ENCODE measurements around the gene AXIN1.
"Not testable (repeated sequence)": the region's sequence is repeated elsewhere in the genome, so short reads cannot be mapped to it uniquely, and the experiment has no call there.

AXIN1 gene

GRCh38 chr16:369866-370436 is 17.4 kb upstream of the AXIN1 start:
- in situ Hi-C loops (cut with HindIII; ENCODE audit: low sequenced_read_pairs): no loop called here

GRCh38 chr16:369275-369865 is 16.8 kb upstream of the AXIN1 start:
- in situ Hi-C loops (cut with HindIII; ENCODE audit: low sequenced_read_pairs): no loop called here

GRCh38 chr16:368388-369158 is 16.1 kb upstream of the AXIN1 start:
- in situ Hi-C loops (cut with HindIII; ENCODE audit: low sequenced_read_pairs): no loop called here

GRCh38 chr16:367333-367903 is 14.9 kb upstream of the AXIN1 start:
- in situ Hi-C loops (cut with HindIII; ENCODE audit: low sequenced_read_pairs): no loop called here

DNA sequence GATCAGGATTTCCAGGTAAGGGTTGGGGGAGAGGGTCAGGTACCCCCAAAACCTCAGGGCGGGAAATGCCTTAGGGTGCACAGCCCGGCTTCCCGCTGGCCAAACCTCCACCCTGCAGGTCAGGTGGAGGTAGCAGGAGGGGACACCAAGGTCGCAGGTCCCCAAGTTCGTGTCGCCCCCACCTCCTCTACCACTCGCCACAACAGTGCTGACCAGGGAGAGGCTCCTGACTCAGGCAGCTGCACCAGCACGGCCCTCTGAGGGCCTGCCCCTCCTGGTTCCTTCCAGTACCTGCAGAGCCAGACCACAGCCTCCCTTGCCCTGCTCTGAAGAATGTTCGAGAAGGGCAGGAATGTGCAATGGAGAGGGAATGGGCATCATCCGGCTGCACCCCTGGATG is 14.0 kb upstream of the AXIN1 start:
- in situ Hi-C loops (cut with HindIII; ENCODE audit: low sequenced_read_pairs): no loop called here

DNA sequence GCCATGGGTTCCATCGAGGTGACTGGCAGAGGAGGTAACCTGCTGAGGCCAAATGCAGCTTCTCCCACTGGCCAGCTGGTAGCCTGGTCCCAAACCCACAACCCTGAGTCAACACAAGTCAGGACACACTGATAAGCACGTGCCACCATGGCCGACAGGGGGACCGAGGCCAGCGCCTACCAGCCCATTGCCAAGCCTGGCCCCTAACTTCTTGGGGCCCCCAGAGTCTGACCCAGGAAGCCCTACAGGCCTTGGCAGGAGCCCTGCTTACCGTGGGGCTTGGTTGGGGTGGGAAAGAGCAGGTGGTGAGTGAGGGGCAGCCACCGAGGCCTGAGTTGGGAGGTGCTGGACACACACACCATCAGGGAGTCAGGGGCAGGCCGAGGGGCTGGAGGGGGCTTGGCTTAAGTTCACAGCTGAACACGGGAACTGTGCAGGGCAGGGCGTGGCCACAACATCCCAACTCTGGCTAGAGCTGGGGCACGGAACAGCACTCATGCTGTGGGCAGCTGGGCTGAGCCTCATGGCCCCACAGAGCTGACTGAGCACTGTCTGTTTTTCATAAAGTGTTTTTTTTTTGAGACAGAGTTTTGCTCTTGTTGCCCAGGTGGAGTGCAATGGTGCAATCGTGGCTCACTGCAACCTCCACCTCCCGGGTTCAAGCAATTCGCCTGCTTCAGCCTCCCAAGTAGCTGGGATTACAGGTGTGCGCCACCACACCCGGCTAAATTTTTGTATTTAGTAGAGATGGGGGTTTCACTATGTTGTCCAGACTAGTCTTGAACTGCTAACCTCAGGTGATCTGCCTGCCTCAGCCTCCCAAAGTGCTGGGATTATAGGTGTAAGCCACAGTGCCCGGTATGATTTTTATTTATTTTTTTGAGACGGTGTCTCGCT is 12.3 kb upstream of the AXIN1 start:
- in situ Hi-C loops (cut with HindIII; ENCODE audit: low sequenced_read_pairs): no loop called here

DNA sequence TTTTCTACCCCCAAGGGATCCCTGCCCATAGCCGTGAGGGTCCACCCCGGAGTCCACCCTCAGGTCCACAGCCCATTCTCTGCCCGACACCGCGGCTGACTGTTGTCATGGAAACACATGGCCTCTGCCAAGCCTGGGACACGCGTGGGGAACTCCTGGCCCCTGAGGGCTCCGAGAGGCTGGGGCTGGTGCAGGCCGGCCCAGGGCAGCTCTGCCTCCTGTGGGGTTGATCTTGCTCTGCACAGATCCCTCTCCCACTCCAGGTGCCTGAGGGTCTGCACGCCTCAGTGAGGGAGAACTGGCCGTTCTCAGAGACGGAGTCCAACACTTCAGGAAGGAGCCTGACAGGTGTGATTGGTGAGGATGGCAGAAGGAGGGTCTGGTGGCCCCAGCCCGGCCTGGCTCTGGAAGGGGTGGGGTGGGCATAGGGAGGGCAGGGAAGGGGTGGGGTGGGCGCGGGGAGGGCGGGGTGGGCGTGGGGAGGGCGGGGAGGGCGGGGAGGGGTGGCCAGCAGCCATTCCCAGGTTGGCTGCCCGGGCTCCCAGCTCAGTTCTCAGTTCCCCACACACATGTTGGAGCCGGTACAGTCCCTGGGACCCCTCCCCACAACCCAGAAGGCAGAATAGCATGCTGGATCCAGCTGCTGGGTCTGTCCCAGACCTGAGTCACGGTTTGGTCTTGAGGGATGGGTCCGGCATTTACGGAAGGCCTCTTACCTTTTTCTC is 11.4 kb upstream of the AXIN1 start:
- in situ Hi-C loops (cut with HindIII; ENCODE audit: low sequenced_read_pairs): no loop called here

- in situ Hi-C loops (cut with HindIII; ENCODE audit: low sequenced_read_pairs): no loop called here
Observed at GRCh38 chr16:363110-363765, 10.7 kb upstream of the AXIN1 start.

GRCh38 chr16:362702-362999 is 10.1 kb upstream of the AXIN1 start:
- in situ Hi-C loops (cut with HindIII; ENCODE audit: low sequenced_read_pairs): not testable (repeated sequence)

- in situ Hi-C loops (cut with HindIII; ENCODE audit: low sequenced_read_pairs): no loop called here
Observed at GRCh38 chr16:361872-362701, 9.6 kb upstream of the AXIN1 start.

- in situ Hi-C loops (cut with HindIII; ENCODE audit: low sequenced_read_pairs): no loop called here
Observed at GRCh38 chr16:361341-361871, 8.9 kb upstream of the AXIN1 start.

DNA sequence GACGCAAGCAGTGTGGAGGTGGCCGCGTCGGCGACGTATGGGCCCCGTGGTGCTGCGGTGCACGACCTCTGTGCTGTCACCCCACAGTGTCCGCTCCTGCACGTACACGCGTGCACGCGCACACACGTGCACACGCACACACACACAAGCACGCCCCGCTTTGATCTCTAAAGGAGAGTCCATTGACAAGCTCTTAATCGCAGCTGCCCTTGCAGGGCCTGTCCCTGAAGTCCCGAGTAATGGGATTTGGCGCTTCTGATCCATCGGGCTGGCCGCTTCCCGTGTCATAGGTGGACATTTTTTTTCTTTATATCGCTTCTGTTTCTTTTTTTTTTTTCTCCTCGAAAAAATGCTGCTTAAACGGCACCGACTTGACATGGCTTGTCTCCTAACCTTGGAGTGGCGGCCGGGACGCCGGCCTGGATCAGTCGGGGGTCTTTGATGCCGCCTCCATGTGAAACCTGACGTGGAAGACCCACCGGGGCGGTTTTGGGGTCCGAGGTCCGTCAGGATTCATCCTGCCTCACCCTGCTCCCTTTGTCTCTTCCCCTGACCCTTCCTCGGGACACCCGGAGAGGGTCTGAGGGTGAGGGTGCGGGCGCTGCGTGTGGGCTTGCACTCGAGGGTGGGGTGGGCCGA is 8.3 kb upstream of the AXIN1 start:
- in situ Hi-C loops (cut with HindIII; ENCODE audit: low sequenced_read_pairs): no loop called here

DNA sequence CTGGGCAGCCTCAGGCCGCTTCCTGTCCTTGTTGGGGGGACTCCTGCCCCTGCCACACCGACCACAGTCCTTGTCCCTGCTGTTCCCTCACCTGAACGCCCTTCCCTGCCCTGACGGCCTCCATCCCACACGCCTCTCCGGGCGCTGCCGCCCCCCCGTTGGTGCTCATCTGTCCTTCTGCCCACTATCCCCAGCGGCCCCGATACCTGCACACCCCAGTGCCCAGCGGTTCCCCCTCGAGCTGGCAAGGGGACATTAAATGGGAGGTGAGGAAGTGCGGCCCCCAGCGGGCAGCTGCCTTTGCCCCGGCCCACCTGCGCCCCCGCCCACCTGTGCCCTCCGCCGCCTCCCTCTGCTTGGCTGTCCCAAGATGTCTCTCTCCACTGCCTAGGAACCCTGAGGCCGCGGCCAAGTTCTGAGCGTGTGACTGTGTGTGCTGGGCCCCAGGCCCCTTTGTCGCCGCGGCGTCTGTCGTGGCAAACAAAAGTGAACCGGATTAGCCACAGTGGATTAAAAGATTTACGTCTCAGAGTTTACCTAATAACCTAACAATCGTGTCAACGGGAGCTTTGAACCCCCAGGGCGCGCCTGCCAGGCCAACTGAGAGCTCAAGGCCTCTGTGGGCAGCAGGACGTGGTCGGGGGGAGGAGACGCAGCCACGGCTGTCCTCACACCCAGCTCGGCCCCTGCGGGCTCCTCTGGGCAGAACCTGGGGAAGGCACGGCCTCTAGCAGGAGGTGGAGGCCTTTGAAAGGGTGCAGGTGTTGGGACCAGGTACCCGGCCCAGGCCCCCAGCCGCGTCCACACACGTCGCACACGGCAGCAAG is 7.6 kb upstream of the AXIN1 start:
- in situ Hi-C loops (cut with HindIII; ENCODE audit: low sequenced_read_pairs): no loop called here

DNA sequence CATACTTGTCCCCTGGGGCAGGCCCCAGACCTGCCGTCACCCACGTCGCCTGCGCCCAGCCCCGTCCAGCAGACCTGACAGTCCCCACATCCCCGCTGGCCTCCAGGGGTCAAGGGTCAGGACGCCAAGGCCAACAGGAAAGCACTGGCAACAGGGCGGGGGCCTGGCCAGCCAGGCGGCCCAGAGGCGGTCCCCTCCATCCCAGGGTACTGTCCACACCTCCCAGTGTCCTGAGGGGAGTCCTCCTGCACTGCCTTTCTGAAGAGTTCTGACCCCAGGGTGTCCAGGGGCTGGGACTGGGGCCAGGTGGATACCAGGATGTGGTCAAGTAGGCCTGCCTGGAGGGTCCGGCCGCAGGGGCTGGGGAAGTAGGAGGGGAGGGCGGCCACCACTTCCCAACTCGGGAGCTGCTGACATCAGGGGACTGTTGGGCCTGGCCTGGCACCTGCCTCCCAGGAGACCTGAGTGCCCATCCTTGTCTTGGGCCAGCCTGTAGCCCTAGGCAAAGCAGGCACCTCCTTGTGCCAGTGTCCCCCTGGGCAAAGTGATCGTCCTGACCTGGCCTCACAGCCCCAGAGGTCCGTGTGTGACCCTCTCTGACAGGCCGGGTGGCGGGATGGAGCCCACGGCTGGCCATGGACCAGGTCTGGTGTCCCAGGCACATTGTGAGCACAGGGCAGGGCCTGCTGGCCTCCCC is 6.7 kb upstream of the AXIN1 start:
- in situ Hi-C loops (cut with HindIII; ENCODE audit: low sequenced_read_pairs): no loop called here

DNA sequence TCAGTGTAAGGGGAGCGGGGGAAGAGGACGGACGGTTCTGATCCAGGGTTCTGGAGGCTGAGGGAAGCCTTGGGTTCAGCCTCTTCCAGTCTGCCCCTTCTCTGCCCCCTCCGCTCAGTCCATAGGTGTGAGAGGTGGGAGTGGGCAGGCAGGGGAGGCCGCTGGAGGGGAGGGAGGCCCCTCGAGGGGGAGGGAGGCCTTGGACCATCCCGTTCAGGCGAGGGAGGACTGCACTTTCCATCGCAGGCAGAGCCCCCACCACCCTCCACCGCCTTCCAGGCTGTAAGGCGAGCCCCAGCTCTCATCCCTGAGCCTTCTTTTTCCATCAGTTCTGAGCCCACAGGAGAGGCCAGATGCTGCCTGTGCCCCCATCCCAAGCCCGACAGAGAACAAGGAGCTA is 4.2 kb upstream of the AXIN1 start:
- in situ Hi-C loops (cut with HindIII; ENCODE audit: low sequenced_read_pairs): no loop called here

DNA sequence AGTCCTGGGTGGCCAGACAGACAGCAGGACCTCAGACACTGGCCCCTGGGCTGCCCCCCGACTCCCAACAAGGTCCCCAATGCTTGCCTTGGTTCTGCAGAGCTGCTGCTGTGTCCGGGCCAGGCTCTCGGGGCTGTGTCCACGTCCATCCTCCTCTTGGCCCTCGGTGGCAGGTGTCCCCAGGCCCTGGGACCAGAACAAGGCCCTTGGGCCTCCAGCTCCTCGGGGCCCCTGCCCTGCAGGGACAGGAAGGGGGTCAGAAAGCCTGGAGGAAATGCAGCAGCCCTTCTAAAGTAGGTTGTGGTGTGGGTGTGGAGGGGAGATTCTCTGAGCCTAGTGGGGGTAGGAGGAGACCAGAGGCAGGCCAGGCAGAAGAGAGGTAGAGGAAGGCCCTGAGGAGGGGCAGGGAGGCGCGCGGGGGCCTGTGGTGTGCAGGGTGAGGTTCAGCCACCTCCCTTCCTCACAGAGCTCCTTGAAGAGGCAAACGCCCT is 2.5 kb upstream of the AXIN1 start:
- in situ Hi-C loops (cut with HindIII; ENCODE audit: low sequenced_read_pairs): no loop called here

All from endothelial cell of hepatic sinusoid (primary cell).